GM12872 (cell line): ENCODE measurements around the gene SYNE1.

ENCODE experiments used
- CTCF ChIP-seq: IDR thresholded peaks from 3 replicates; pipeline ENCODE4 v1.5.1; 2011; ENCODE audit warnings: low read depth, mild to moderate bottlenecking, low read length, moderate library complexity; ENCODE audit not compliant: insufficient read depth

SYNE1 gene

GRCh38 chr6:152671171-152671570, 34.0 kb upstream of the SYNE1 start:
- TF ChIP-seq CTCF = no peak

GRCh38 chr6:152669895-152670294, 32.7 kb upstream of the SYNE1 start:
- TF ChIP-seq CTCF = no peak

- TF ChIP-seq CTCF = no peak
Measured at GRCh38 chr6:152661776-152662175, 24.6 kb upstream of the SYNE1 start.

- TF ChIP-seq CTCF = no peak
Measured at GRCh38 chr6:152651986-152652385, 14.8 kb upstream of the SYNE1 start.

- no peak for TF ChIP-seq CTCF
Measured at GRCh38 chr6:152648105-152648504, 10.9 kb upstream of the SYNE1 start.

GRCh38 chr6:152642578-152643375, 5.6 kb upstream of the SYNE1 start:
- TF ChIP-seq CTCF = peak; percentile 67

GRCh38 chr6:152636609-152637295, 410 bp downstream of the SYNE1 start:
- no peak for TF ChIP-seq CTCF
